CD4-positive, alpha-beta T cell treated with Interleukin-15 for 4 hours (primary cell): Measurements from ENCODE around the gene KCNJ4.
"Not testable (repeated sequence)": the region's sequence is repeated elsewhere in the genome, so short reads cannot be mapped to it uniquely, and the experiment has no call there.

ENCODE experiments used
- DNase-seq: peaks from one replicate; pipeline ENCODE4 v3.0.0-alpha.2; 2020; ENCODE audit warnings: low spot score

The KCNJ4 gene

DNA sequence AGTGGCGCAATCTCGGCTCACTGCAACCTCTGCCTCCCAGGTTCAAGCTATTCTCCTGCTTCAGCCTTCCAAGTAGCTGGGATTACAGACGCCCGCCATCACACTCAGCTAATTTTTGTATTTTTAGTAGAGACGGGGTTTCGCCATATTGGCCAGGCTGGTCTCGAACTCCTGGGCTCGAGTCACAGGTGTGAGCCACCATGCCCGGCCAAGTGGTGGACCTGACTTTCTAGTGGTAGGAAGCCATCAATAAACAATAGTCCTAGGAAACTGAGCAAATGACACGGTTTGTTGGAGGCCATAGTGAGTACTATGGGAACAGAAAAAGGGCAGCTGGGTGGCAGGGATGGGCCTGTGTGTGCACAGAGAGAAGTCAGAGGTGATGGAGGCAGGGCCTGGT lies 15.2 kb upstream of the KCNJ4 start:
- not testable (repeated sequence) for DNase-seq

DNA sequence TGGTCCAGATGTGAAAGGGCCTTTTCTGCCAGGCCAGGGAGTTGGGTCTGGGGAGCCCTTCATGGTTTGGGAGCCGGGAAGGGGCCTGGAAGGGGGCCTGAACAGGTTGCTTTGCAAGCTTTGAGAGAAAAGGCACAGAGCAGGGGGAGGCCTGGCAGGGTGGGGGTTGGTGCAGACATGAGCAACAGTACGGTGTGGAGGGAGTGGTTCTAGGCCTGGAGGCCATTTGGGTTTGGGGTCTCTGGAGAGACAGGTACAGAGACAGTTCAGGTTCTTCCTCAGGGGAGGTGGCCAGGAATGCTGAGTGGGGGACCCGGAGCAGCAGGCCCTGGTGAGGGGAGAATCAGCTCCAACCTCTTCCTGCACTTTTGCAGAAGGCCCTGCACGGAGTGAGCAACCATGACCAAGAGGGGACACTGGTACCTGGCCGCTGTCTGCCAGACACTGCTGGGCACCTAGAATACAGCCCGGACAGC lies 14.3 kb upstream of the KCNJ4 start:
- no peak for DNase-seq

DNA sequence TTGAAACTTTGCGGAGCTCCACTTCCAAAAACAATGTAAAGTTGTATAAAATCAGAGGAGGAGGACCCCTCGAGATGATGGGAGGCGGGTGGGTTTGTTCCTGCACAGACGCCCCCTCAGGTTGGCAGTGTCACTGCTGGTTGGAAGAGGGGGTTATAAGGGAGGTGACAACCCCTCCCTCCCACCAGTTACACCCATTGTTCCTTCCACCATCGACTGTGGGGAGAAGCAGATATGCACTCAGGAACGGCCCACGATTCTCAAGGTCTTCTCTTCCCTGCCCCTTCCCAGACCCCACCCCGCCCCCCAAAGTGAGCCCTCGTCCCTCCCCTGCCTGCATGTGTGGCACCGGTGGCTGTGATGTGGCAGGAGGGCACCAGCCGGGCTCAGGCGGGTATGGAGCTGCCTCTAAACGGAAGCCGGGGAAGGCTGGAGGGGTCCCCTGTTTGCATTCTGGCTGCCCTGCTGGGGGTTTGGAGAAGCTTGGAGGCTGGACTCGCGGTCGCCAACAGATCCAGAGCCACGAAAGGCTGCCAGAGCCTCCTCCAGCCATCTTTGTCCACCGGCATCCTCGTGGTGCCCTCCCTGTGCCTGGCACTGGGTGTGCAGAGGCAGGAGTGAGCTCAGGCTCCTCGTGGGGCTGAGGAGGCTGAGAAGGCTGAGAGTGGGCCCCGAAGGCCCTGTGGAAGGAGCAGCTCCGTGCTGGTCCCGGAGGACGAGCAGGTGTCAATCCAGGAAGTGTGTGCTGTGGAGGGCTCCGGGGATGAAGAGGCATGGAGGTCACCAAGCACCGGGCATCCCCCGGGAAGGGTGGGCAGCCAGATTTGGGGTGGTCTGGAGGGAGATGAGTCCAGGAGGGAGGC lies 13.7 kb upstream of the KCNJ4 start:
- no peak for DNase-seq

DNA sequence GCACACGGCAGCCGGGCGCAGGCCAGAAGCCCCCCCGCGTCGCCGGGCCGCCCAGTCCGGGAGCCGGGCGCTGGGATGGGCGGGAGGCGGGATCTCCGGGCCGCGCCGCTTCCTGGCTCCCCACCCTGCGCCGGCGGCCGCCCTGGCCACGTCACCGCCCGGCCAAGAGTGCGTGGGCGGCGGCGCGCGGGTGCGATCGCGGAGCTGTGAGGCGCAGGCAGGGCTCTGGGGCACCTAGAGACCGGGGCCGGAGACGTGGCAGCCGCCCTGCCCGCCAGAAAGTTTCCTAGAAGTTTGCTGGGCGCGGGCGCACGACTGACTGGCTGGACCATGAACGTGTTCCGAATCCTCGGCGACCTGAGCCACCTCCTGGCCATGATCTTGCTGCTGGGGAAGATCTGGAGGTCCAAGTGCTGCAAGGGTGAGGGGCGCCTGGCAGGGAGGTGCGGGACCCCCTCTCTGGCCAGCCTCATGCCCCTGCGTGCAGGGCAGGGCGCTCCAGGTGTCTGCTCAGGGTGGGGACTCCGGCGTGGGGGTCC lies 13.0 kb upstream of the KCNJ4 start, which contains the start of gene KDELR3:
Gene KDELR3, plus strand, starts transcription at position 193 of the 539 bp plus-strand sequence. Its CDS starts 138 bp downstream, at position 331.
- DNase-seq = peak; percentile 31

DNA sequence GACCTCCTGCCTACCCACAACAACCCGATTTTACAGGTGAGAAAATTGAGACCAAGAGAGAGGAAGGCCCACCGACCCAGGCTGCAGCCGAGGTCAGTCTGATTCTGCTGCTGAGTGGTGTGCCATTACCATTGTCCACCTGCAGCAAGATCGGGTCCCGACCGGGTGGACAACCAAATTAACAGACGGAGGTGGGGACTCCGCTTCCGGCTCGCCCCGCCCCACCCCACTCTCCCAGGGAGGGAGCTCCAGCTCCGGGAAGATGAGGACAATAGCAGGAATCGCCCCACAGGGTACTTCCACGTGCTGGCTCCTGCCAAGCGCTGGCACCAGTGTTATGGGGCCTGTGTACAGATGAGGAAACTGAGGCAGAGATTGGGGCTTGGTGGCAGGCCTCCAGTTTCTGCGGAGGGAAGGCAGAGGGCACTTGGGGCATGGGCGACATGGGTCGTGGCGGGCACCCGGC lies 12.5 kb upstream of the KCNJ4 start:
- DNase-seq = no peak

DNA sequence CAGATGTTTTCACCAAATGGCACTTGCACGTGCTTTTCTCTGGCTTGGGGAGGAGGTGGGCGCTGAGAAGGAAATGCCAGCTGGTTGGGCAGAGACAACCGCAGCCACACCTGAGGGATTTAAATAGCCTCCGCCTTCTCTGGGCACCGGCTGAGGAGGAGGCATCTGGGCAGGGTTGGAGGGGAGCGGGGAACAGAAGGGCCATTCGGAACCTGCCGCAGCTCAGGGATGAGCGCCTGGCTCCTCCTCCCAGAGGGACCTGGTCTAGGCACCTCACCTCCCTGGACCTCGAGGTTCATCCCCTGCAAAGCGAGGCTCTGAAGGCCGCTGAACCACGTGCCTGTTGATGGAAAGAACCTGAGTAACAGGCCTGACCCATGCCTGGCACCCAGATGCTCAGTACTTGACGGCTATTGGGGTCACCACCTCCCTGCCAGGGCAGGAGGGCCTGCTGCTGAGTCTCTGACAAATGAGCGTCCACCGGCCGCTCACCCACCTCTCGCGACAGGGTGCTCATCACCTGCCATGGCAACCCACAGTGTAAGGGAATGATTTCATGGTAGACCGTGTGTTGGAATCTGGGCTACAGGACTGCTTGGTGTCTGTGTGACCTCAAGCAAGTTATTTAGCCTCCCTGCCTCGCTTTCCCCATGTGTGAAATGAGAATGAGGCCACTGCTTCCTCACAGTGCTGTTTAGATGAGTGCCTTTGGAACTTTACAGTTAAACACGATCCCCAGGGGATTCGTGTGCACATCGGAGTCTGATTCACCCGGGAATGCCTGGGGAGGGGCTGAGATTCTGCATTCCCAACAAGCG lies 10.9 kb upstream of the KCNJ4 start:
- DNase-seq = no peak

DNA sequence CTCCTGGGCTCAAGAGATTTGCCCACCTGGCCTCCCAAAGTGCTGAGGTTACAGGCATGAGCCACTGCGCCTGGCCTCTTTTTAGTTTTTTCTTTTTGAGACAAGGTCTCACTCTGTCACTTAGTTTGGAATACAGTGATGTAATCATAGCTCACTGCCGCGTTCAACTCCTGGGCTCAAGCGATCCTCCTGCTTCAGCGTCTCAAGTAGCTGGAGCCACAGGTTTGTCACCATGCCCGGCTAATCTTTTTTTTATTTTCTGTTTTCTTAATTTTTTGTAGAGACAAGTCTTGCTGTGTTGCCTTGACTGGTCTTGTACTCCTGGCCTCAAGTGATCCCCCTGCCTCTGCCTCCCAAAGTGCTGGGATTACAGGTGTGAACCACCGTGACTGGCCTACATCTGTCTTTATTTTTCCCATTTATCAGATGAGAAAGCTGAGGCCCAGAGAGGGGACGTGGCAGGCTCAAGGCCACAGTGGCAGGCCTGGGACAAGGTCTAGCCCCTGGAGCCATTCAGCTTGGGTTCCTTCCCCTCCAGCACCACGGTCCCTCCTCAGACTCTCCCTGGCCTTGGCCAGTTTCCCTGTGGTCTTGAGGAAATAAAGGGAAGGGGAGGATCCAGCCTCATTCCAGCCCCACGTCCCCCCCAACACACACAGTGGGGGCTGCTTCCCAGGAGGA lies 10.1 kb upstream of the KCNJ4 start:
- no peak for DNase-seq

DNA sequence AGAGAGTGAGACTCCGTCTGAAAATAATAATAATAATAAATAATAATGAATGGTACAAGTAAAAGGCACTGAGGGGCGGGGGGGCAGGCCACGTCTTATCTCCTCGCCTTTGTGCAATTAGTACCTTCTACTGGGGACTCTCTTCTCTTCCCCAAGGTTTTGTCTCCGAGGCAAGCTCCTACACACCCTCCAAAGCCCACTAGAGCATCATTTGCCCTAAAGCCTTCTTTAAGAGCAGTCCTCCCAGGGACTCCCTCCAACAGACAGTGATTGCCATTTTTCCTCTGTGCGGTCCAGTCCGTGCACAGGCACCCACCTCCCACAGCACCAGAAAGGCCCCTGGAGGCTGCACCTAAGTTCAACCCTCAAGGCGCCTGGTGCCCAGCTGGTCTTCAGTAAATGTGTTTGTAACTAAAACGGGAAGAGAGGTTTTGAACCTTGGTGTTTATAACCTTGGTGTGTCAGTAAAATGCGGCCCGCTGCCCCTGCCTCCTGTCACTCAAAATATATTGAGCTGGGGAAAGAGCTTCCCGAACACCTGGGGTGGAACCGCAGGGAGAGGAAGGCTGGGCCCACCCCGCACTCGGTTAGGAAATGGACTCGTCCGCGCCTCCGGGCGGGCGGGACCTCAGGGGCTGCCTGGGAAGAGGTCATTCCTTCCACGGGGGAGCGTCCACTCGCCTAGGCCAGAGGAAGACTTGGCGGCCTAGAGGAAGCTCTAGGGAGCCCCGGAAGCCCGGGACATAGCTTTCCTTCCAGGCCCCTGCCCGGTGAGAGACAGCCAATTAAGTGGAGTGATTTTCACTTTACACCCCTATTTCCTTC lies 8.2 kb upstream of the KCNJ4 start:
- DNase-seq = no peak

DNA sequence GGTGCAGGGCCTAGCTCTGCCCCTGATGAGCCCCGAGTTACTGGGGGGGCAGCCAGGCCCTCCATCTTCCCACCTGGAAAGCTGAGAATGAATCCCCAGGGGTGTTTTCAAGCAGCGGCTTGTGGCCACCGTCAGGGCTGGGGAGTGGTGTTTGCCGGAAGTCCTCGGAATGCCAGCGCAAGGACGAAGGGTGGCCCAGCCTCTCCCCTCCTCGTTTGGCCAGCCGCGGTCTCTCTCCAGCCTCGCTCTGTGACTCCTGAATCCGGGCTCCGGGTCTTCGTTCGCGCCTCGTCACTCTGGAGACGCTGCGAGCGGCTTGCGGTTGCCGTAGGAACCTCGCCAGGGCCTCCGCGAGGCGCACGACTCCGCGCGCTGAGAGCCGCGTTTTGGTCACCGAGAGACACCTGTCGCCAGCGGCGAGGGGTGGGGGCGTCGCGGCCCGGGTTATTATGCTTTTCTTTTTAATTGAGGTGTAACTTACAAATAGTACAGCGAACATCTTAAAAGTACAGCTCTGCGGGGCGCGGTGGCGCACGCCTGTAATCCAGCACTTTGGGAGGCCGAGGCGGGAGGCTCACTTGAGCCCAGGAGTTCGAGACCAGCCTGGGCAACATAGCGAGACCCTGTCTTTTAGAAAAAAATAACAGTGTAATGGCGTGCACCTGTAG lies 6.5 kb upstream of the KCNJ4 start:
- DNase-seq = peak; percentile 28

DNA sequence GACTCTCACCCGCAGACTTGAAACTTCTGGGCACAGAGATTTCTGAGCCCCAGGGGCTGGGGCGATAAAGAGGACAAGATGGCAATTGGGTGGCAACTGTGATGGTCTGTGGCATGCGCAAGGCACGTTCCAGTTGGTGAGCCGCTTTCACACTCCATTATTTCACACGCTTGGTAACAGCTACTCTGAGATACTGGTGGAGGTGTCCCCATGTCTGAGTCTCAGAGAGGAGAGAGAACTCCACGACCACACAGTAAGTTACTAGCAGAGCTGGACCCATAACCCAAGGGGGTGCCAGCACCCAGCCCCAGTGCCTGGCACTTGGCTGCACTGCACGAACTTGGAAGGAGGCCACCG lies 6.0 kb upstream of the KCNJ4 start:
- DNase-seq = no peak

DNA sequence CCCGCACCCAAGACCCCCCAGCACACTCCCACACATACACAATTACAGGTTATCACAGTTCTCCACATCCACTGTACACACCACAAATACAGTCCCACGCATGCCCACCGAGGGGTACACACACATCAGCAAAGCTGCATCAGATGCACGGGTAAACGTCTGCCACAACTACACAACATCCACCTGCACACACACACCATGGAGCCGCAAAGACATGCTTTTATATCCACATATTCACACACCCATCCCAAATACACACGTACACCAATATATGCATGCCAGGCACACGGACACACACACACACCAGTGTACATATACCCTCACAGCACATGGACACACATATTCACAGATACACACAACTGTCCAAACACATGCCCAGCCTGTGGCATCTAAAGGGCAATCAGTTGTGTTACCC lies 5.4 kb upstream of the KCNJ4 start:
- no peak for DNase-seq

DNA sequence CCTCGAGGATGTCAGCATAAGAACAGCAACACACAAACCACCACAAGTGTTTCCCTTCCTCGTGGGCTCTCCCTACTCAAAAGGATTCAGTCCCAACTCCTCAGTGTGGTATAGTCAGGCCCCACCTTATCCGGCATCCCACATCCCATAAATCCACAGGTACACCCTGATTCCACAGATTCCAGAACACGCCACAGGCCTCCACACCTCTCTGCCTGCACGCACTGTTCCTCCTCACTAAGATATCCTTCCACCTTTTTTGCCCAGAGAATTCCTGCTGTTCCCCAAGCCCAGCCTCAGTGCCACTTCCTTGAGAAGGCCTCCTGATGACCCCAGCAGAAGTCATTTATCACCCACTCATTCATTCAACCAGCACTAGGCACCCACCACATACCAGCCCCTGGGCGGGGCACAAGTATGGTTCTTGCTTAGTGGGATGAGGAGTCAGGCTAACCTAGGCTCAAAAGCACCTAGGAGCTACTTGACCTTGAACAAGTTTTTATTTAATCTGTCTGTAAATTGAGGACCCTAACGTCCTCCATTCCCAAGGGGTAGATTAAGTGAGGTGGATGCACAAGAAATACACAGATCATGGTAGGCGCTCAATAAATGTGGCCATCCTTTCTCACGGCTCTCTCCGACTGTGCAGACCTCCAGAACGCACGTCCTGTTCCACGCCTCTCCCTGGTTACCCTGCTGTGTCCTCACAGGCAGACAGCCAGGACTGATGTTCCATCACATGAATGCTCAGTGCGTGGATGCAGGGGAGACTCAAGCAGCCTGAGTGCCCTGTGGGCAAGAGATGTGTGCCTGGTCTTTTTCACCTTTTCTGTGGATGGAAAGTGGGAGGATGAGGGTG lies 2.1 kb upstream of the KCNJ4 start:
- no peak for DNase-seq

DNA sequence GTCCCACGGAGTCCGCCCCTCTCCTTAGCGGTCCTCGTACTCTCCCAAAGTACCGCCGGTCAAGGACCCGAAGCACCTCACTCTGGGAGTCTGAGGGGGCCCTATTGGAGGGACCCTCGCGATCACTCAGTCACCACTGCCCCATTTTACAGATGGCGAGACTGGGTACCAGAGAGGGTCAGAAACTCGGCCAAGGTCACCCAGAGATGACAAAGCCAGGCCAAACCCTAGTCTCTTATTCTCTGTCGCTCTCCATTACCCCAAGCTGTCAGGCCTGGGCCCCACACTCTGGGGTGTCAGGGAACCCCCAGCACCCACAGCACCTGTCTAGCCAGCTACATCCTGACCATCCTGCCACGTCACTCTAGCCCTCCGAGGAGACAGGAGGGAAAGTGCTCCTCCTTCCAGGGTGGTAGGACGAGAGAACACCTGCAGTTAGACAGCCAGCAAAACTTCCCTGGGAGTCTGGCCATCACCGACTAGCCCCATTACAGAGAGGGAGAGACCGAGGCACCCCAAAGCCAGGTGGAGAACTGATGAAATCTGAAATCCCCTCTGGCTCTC lies 1.4 kb upstream of the KCNJ4 start:
- no peak for DNase-seq

DNA sequence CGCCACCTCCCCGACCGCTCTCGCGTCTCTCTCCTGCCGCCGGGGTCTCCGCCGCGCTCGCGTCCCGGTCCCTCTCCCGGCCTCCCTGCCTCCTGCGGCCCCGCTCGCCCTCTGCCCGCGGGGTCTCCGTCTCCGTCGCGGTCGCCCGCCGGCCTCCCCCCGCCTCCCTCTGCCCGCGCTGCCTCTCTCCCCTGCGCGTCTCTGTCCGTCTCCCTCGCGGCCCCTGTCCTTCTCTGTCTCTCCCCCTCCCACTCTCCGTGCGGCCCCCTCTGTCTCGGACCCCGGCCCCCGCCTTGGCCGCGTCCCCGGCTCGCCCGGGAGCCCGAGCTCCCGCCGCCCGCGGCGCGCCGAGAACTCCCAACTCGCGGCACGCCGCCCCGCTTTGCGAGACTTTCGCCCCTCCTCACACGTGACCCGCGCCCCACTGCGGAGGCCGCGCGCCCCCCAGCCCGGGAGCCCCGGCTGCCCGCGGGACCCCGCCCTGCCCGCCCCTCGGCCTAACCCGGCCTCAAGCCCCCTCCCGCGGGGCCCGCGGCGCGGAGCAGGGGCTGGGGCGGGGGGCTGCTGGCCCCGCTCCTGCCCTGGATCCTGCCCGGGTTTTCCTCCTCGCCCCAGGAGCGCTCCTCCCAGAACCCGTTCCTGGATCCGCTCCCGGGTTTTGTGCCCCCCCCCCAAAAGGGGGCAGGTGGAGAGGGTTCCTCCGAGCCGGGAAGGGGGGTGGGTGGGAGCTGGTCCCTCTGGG lies 702 bp upstream of the KCNJ4 start:
- DNase-seq = no peak

DNA sequence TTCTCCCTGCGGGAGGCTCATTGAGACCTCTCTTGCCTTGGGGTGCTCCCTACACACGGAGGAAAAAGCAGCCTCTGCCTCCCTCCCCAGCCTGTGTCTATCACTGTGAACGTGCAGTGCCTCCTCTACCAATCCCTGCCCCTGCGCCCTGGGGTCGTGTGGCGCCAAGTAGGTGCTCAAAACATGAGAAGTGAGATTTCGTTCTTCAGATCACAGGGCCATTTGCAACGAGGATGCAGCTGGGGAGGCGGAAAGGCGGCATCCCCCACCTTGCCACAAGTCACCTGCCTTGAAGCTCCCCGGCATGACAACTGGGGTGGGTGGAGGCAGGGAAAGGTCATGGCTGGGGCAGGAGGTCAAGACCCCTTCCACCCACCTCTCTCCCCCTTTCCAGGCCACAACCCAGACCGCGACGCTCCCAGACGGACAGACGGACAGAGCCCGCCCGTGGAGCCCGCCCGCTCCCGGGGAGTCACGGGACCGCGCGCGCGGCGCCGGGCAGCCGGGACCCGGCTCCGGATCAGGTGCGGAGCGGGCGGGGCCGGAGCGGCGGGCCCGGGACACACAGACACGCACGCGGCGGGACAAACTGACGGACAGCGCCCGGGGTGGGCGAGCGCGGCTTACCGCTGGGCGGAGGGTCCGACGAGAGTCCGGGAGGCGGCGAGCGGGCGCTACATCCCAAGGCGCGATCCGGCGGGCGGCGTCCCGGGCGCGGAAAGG lies 485 bp downstream of the KCNJ4 start:
- no peak for DNase-seq

DNA sequence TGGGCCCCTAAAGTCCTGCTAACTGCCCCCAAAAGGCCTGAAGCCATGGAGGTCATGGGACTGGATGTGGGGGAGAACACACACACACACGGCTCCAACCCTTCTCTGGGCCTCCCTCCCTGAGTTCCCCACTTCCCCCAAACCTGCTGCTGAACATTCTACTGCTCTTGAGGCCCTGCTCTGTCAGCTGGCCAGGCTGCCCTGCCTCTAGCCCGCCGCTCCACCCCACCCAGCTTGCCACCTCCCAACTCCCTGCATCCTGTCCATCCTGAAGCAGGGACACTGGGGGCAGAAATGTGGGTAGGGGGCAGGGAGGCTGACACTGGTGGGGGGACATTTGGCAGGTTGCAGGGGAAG lies 1.0 kb downstream of the KCNJ4 start:
- DNase-seq = no peak

DNA sequence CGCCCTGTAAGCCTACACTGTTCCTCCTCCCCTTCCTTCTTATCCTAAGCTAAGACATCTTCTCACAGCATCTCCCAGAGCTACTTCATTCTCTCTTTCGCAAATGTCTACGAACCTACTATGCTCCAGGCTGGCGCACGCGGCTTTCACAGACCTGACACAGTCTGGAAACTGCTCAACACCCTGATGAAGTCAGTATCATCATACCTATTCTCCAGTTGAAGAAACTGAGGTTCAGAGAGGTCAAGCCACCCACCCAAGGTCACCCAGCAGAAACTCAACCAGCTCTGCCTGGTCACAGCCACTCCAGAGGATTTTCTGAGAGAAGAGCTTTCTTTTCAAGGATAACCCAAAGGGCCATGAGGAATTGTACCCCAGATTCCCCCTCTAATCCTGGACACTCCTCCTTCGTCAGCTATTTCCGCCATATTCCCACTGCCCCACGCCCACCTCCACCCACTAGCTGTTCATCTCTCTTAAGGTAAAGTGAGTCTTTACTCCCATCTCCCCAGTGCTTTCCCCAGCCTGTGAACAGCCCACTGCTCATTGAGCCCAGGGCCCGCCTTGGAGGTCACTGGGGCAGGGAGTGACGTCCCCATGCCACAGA lies 1.8 kb downstream of the KCNJ4 start:
- no peak for DNase-seq
